GM12892 (cell line): ENCODE data around the gene CDC42EP4.

ENCODE experiments used
- POLR2A ChIP-seq: IDR thresholded peaks from 2 replicates; pipeline ENCODE4 v1.6.1; 2011; ENCODE audit warnings: low read depth, low read length, control low read depth
- TAF1 ChIP-seq: IDR thresholded peaks from 2 replicates; pipeline ENCODE4 v1.6.1; 2011; ENCODE audit warnings: low read depth, mild to moderate bottlenecking, control low read depth, low read length, borderline replicate concordance

GRCh38 chr17:73337330-73337710 is 25.5 kb upstream of the CDC42EP4 start:
- TF ChIP-seq POLR2A, result no peak
- no peak for TF ChIP-seq TAF1
